ENCODE results near the gene RNF157. TPM values are rescaled to one million over a fixed set of nuclear protein-coding genes. Genes with fewer than 3 reads are reported as not detected.

Gene RNF157
- total and polyA plus RNA-seq, 2 of the 13 experiments (the other 11 are each of a cell fraction or from before 2014, with no cell fraction given): 0.44 to 1.5 TPM

DNA sequence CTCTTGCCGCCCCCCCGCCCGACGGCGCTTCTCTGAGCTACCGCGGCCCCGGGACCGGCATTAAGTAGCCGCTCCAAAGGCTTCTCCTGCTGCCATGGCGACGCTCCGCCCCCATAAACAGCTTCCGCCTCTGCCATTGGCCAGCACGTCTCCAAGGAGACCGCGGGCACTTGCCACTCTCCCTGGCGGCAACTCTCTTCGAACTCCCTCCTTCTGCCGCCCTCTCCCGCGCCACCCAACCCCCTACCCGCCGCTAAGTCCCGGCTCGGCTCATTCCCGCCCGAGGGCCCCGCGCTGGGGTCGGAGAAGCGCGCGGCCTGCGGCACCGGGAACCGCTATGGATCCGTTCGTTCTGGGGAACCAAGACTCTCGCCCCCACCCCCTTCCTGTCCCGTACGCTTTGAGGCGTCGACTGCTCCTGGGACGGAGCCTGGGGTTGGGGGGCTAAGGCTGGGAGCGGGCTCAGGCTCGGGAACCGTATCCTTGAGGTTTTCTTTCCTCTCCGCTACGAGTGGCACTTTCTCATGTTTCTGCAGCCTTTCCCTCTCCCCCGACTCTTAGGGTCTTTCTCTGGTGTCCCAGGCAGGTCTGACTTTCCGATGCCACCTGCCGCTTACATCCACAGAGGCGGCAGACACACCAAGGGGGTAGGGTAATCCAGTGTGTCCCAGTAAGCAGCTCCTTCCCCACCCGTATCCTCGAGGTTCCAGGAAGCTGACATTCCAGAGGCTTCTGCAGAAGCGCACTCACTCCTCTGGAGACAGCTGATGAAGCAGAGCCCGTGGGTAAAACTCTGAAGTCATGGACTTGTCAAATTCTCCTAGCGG lies 98.9 kb downstream of the RNF157 start, which contains the start of gene FOXJ1 (continued):
- TF ChIP-seq ZNF234 (CRISPR knock-in tag; conservative IDR thresholded peaks at IDR 0.05) (no peak), FOSL1 (CRISPR knock-in tag; IDR thresholded peaks at IDR 0.05; ENCODE audit: borderline replicate concordance) (no peak), SATB2 (CRISPR knock-in tag; IDR thresholded peaks at IDR 0.05) (no peak), HNRNPL (IDR thresholded peaks at IDR 0.05; ENCODE audit: low read depth, low read length) (peak; percentile 80; the same call in 1 of the 2 replicates), SAP130 (CRISPR knock-in tag; IDR thresholded peaks at IDR 0.05; ENCODE audit: low read depth) (peak; percentile 99), ZBTB40 (IDR thresholded peaks at IDR 0.05) (no peak), ZBTB40 (CRISPR knock-in tag; IDR thresholded peaks at IDR 0.05) (0 out of 2 replicates have a peak, but pooled peaks have one; percentile 47), ARHGAP35 (CRISPR knock-in tag; IDR thresholded peaks at IDR 0.05; ENCODE audit: borderline replicate concordance) (peak; percentile 57; the same call in 1 of the 2 replicates), HDAC1 (CRISPR knock-in tag; IDR thresholded peaks at IDR 0.05) (peak; percentile 92), TMF1 (CRISPR knock-in tag; IDR thresholded peaks at IDR 0.05; ENCODE audit: low read depth) (peak; percentile 45; the same call in 1 of the 2 replicates), ZNF580 (CRISPR knock-in tag; IDR thresholded peaks at IDR 0.05; ENCODE audit: borderline replicate concordance, low read depth) (0 out of 2 replicates have a peak, but pooled peaks have one; percentile 42), GATAD2A (CRISPR knock-in tag; IDR thresholded peaks at IDR 0.05) (peak; percentile 36; the same call in 1 of the 2 replicates), ZSCAN9 (CRISPR knock-in tag; IDR thresholded peaks at IDR 0.05; ENCODE audit: borderline replicate concordance) (0 out of 2 replicates have a peak, but pooled peaks have one; percentile 11)
- TF ChIP-seq, protein P1, sequence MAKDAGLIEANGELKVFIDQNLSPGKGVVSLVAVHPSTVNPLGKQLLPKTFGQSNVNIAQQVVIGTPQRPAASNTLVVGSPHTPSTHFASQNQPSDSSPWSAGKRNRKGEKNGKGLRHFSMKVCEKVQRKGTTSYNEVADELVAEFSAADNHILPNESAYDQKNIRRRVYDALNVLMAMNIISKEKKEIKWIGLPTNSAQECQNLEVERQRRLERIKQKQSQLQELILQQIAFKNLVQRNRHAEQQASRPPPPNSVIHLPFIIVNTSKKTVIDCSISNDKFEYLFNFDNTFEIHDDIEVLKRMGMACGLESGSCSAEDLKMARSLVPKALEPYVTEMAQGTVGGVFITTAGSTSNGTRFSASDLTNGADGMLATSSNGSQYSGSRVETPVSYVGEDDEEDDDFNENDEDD (CRISPR knock-in tag; IDR thresholded peaks at IDR 0.05; ENCODE audit: borderline replicate concordance): peak; percentile 85
- TF ChIP-seq, protein P2, sequence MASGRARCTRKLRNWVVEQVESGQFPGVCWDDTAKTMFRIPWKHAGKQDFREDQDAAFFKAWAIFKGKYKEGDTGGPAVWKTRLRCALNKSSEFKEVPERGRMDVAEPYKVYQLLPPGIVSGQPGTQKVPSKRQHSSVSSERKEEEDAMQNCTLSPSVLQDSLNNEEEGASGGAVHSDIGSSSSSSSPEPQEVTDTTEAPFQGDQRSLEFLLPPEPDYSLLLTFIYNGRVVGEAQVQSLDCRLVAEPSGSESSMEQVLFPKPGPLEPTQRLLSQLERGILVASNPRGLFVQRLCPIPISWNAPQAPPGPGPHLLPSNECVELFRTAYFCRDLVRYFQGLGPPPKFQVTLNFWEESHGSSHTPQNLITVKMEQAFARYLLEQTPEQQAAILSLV (CRISPR knock-in tag; IDR thresholded peaks at IDR 0.05; ENCODE audit: borderline replicate concordance): peak; percentile 70; the same call in 1 of the 2 replicates
- TF ChIP-seq, protein P3, sequence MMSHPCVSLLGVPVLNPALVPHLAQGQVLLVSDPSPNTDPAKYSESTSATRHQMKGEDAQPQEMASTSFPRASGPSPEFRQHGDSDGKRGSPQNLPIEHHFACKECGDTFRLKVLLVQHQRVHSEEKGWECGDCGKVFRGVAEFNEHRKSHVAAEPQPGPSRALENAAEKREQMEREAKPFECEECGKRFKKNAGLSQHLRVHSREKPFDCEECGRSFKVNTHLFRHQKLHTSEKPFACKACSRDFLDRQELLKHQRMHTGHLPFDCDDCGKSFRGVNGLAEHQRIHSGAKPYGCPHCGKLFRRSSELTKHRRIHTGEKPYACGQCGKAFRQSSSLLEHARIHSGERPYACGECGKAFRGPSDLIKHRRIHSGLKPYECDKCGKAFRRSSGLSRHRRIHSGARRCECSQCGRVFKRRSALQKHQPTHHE (CRISPR knock-in tag; IDR thresholded peaks at IDR 0.05; ENCODE audit: borderline replicate concordance): no peak
